ENCODE results near the gene GFPT1. TPM values are rescaled to one million over a fixed set of nuclear protein-coding genes. Genes with fewer than 3 reads are reported as not detected.

GFPT1 gene
- total RNA-seq, 4 donors from 2014 or later: 15.3 to 40.4 (median 28.2) TPM

GRCh38 chr2:69400121-69400520, 13.1 kb upstream of the GFPT1 start:
- Histone ChIP-seq H3K9me3 (no peaks in the 10 kb centered on the region), H3K36me3 (peaks cover 2 to 97% of the 10 kb centered on the region in 2 donors), H3K27me3 (no peaks in the 10 kb centered on the region), H3K27ac (no peak overlapping the region), H3K4me1 (no peaks in the 10 kb centered on the region), H3K4me3 (no peak overlapping the region)
- WGBS, 2 donors (ENCODE audit: low coverage in 1 of 2): 91 to 95% methylated on average over 3 of the region's 3 CpGs
- TF ChIP-seq, protein P1, sequence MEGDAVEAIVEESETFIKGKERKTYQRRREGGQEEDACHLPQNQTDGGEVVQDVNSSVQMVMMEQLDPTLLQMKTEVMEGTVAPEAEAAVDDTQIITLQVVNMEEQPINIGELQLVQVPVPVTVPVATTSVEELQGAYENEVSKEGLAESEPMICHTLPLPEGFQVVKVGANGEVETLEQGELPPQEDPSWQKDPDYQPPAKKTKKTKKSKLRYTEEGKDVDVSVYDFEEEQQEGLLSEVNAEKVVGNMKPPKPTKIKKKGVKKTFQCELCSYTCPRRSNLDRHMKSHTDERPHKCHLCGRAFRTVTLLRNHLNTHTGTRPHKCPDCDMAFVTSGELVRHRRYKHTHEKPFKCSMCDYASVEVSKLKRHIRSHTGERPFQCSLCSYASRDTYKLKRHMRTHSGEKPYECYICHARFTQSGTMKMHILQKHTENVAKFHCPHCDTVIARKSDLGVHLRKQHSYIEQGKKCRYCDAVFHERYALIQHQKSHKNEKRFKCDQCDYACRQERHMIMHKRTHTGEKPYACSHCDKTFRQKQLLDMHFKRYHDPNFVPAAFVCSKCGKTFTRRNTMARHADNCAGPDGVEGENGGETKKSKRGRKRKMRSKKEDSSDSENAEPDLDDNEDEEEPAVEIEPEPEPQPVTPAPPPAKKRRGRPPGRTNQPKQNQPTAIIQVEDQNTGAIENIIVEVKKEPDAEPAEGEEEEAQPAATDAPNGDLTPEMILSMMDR (IDR thresholded peaks at IDR 0.05): no peak
- TF ChIP-seq POLR2AphosphoS5 (IDR thresholded peaks at IDR 0.05) (no peak), EP300 (IDR thresholded peaks at IDR 0.05) (no peak), POLR2A (IDR thresholded peaks at IDR 0.05) (no peak)
- no peak for ATAC-seq

GRCh38 chr2:69397234-69397633, 10.2 kb upstream of the GFPT1 start:
- no peaks in the 10 kb centered on the region for H3K4me1 ChIP-seq
- no peak for ATAC-seq
- no peak overlapping the region for H3K27ac ChIP-seq
- TF ChIP-seq, protein P1 (IDR thresholded peaks at IDR 0.05): no peak
- no peaks in the 10 kb centered on the region for H3K27me3 ChIP-seq
- peaks cover 2 to 92% of the 10 kb centered on the region in 2 donors for H3K36me3 ChIP-seq
- no peaks in the 10 kb centered on the region for H3K9me3 ChIP-seq
- no peak overlapping the region for H3K4me3 ChIP-seq

DNA sequence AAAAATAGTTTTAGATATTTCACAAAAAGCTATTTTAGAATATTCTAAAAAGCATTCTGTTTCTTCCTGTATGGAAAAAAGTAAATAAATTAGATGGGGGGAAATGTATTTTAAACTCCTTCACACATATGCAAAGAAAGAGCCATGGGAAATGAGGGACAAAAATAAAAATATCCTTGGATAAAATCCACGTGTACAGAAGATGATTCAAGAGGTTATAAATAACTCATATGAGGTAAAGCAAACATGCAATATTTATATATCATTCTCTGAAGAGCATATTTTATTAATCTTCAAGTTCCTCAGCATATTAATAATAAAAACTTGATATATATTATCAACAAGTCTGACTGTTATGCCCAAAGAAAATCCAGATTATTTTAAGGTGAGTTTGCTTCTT, 8.8 kb upstream of the GFPT1 start:
- H3K9me3 ChIP-seq: no peaks in the 10 kb centered on the region
- ATAC-seq: no peak
- H3K27ac ChIP-seq: no peak overlapping the region
- H3K36me3 ChIP-seq: peaks cover 2 to 78% of the 10 kb centered on the region in 2 donors
- H3K4me3 ChIP-seq: no peak overlapping the region
- no peaks in the 10 kb centered on the region for H3K27me3 ChIP-seq
- H3K4me1 ChIP-seq: no peaks in the 10 kb centered on the region
- WGBS, 2 donors (ENCODE audit: low coverage in 1 of 2): 0 to 13% methylated on average over 1 of the region's 1 CpG
- TF ChIP-seq POLR2AphosphoS5 (IDR thresholded peaks at IDR 0.05) (no peak), POLR2A (IDR thresholded peaks at IDR 0.05) (no peak), EP300 (IDR thresholded peaks at IDR 0.05) (no peak)
- TF ChIP-seq, protein P1 (IDR thresholded peaks at IDR 0.05): no peak

DNA sequence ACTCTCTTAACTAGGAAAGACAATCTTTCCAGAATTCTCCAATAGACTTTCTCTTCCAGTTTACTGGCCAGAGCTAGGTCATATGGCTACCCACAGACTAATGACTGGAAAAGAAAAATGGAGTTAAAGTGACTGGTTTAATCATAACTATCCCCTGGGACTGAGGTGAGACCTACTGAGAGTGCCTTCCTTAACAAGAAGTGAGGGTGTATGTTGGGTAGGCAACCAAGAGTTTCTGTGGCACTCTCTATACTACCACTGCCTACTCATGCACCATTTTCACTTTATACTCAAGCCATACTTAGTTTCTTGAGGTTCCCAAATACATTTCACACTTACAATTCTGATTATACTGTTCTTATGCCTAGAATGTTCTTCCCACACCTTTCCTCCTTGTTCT, 6.9 kb upstream of the GFPT1 start:
- ATAC-seq: no peak
- H3K27ac ChIP-seq: no peak overlapping the region
- TF ChIP-seq, protein P1 (IDR thresholded peaks at IDR 0.05): no peak
- TF ChIP-seq POLR2AphosphoS5 (IDR thresholded peaks at IDR 0.05) (no peak), EP300 (IDR thresholded peaks at IDR 0.05) (no peak), POLR2A (IDR thresholded peaks at IDR 0.05) (no peak)
- H3K4me3 ChIP-seq: no peak overlapping the region
- H3K27me3 ChIP-seq: no peaks in the 10 kb centered on the region
- no peaks in the 10 kb centered on the region for H3K9me3 ChIP-seq
- H3K4me1 ChIP-seq: no peaks in the 10 kb centered on the region
- H3K36me3 ChIP-seq: peaks cover 0 to 59% of the 10 kb centered on the region in 2 donors

DNA sequence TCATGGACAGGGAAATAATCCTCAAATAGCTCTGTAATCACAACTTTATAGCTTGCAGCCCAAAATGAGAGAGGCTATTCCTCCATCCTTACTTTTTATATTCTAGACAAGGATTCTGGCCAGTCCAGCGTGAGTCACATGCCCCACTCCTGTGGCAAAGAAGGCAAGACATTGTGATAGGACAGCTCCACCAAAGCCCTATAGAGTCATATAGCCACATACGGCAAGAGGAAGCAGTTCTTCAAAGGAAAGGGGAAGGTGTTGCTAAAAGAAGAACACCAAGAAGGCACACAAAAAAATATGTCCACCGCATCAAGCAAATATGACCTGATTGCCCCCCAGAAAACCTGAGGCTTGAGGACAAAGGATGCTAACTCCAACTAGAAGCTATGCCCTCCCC, 3.4 kb upstream of the GFPT1 start:
- WGBS, 2 donors (ENCODE audit: low coverage in 1 of 2): 91 to 100% methylated on average over 1 to 3 of the region's 3 CpGs
- TF ChIP-seq EP300 (IDR thresholded peaks at IDR 0.05) (no peak), POLR2A (IDR thresholded peaks at IDR 0.05) (no peak), POLR2AphosphoS5 (IDR thresholded peaks at IDR 0.05) (no peak)
- TF ChIP-seq, protein P1 (IDR thresholded peaks at IDR 0.05): no peak
- ATAC-seq: no peak
- H3K9me3 ChIP-seq: no peaks in the 10 kb centered on the region
- peaks cover 0 to 20% (median 0%) of the 10 kb centered on the region in 3 donors for H3K4me1 ChIP-seq
- peaks cover 0 to 27% of the 10 kb centered on the region in 2 donors for H3K36me3 ChIP-seq
- no peak overlapping the region for H3K27ac ChIP-seq
- no peak overlapping the region for H3K4me3 ChIP-seq
- H3K27me3 ChIP-seq: no peaks in the 10 kb centered on the region
